CD4-positive, alpha-beta memory T cell (primary cell): ENCODE data around the gene ATP7B. TPM values are rescaled to one million over a fixed set of nuclear protein-coding genes. Genes with fewer than 3 reads are reported as not detected.

Experiments used
- CTCF ChIA-PET: fragments of 350-600 bp; sonication (Branson Sonifier 250); formaldehyde crosslinking; loops from one replicate; lab custom pipeline; 2021; ENCODE audit warnings: inconsistent platforms; ENCODE audit not compliant: partially characterized antibody; lab: Charles Lee
- POLR2A ChIA-PET: fragments of 350-600 bp; sonication (Branson Sonifier 250); formaldehyde crosslinking; loops from one replicate; lab custom pipeline; 2021; ENCODE audit not compliant: partially characterized antibody; lab: Charles Lee
- DNase-seq, 5 donors: peaks; one replicate each; pipeline versions ENCODE4 v3.0.0 to v3.0.0-alpha.2; 2020 to 2022; ENCODE audit warnings: mixed read lengths in 1 of 5
- H3K27ac ChIP-seq: one replicate; pipeline ENCODE4 v1.7.0; 2013; ENCODE audit warnings: low read depth, low read length
- H3K27me3 ChIP-seq: 2 replicates; pipeline ENCODE4 v1.7.0; 2013; ENCODE audit warnings: mild to moderate bottlenecking, low read length, moderate library complexity; ENCODE audit not compliant: insufficient read depth
- H3K36me3 ChIP-seq: 2 replicates; pipeline ENCODE4 v1.7.0; 2013; ENCODE audit warnings: mild to moderate bottlenecking, low read length, moderate library complexity; ENCODE audit not compliant: insufficient read depth
- H3K4me1 ChIP-seq: 2 replicates; pipeline ENCODE4 v1.7.0; 2013; ENCODE audit warnings: mild to moderate bottlenecking, low read length, moderate library complexity; ENCODE audit not compliant: insufficient read depth
- H3K4me3 ChIP-seq, 2 donors: one replicate each; pipeline ENCODE4 v1.7.0; 2013; ENCODE audit warnings: low read length in 2 of 2, mild to moderate bottlenecking in 1 of 2
- H3K9me3 ChIP-seq, 2 donors: one replicate each; pipeline ENCODE4 v1.7.0; 2013; ENCODE audit warnings: low read length in 2 of 2, control low read depth in 1 of 2; ENCODE audit not compliant: control insufficient read depth in 1 of 2
- H3K27ac Mint-ChIP-seq, 7 donors: one replicate each; pipeline ENCODE4 v1.8.0; 2020 to 2021; ENCODE audit warnings: mixed read lengths in 7 of 7, mild to moderate bottlenecking in 6 of 7, inconsistent platforms in 3 of 7, moderate library complexity in 3 of 7
- H3K27me3 Mint-ChIP-seq, 2 donors: one replicate each; pipeline ENCODE4 v1.8.0; 2020 to 2021; ENCODE audit warnings: mixed read lengths in 2 of 2
- H3K36me3 Mint-ChIP-seq, 2 donors: one replicate each; pipeline ENCODE4 v1.8.0; 2020 to 2021; ENCODE audit warnings: mixed read lengths in 2 of 2, inconsistent platforms in 1 of 2, mild to moderate bottlenecking in 1 of 2
- H3K4me1 Mint-ChIP-seq, 4 donors: one replicate each; pipeline ENCODE4 v1.8.0; 2020 to 2021; ENCODE audit warnings: mixed read lengths in 4 of 4, mild to moderate bottlenecking in 1 of 4
- H3K4me3 Mint-ChIP-seq, 8 donors: one replicate each; pipeline ENCODE4 v1.8.0; 2020 to 2021; ENCODE audit warnings: mixed read lengths in 8 of 8, mild to moderate bottlenecking in 7 of 8, moderate library complexity in 6 of 8, inconsistent platforms in 3 of 8
- H3K9me3 Mint-ChIP-seq, 8 donors: one replicate each; pipeline ENCODE4 v1.8.0; 2020 to 2021; ENCODE audit warnings: mixed read lengths in 8 of 8, mild to moderate bottlenecking in 5 of 8, inconsistent platforms in 3 of 8, moderate library complexity in 1 of 8
- intact Hi-C: fragments of 100-400 bp; cut with micrococcal nuclease; formaldehyde crosslinking; loops from one replicate; pipeline ENCODE4 v1.15.1; 2023
- polyA plus RNA-seq, 2 donors: library from polyadenylated mRNA; unstranded; fragments of 300-500 nt; fragmentation: Illumina TruSeq; gene quantifications; one replicate each; pipeline ENCODE4 v1.2.3, GENCODE V29; 2021
- total RNA-seq, 2 experiments: library from RNA; stranded (reverse); gene quantifications; one replicate each; pipeline ENCODE4 v1.2.3, GENCODE V29; 2021

ATP7B gene
- total and polyA plus RNA-seq, 4 experiments from 2014 or later: 0.28 to 1.4 (median 0.87) TPM

DNA sequence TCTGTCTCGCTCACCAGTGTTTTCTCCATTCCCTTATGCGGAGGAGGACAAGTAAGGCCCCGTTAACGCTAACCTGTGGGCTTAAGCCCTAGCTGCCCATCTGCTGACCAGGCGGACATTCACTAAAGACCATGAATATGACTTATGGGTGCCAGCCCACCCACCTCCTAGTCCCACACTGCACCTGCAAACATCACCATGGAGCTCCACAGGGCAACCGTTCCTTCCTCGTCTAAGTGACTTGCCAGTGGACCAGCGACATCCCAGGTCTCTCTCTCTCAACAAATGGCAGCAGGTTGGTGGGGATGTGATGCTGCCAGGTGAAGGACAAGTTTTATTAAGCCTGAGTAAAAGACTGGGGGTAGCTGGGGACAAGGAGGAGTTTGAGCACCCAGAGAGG, 94.3 kb downstream of the ATP7B start:
- peaks cover 0 to 2% of the 10 kb centered on the region in 2 donors for H3K27me3 Mint-ChIP-seq
- Histone ChIP-seq H3K36me3 (no peaks in the 10 kb centered on the region), H3K4me1 (peaks cover 2% of the 10 kb centered on the region), H3K27me3 (no peaks in the 10 kb centered on the region), H3K27ac (no peak overlapping the region), H3K9me3 (no peaks in the 10 kb centered on the region), H3K4me3 (no peak overlapping the region)
- no peak overlapping the region for H3K4me3 Mint-ChIP-seq
- DNase-seq: no peak
- no peaks in the 10 kb centered on the region for H3K36me3 Mint-ChIP-seq
- H3K9me3 Mint-ChIP-seq: no peaks in the 10 kb centered on the region
- ChIA-PET POLR2A (no interaction called here), CTCF (interaction anchor here (1.4 kb wide), 1 partner anchor 12 kb away, joined by 3 read pairs; no protein-coding TSS in a partner anchor)
- intact Hi-C loops: no loop called here
- peak overlapping the region in 1 of 7 donors; percentile 52 for H3K27ac Mint-ChIP-seq
- H3K4me1 Mint-ChIP-seq: peaks cover 0 to 7% (median 3%) of the 10 kb centered on the region in 4 donors

- ChIA-PET CTCF (interaction anchor here (1.4 kb wide), 2 partner anchors 12 to 212 kb away, joined by 3 read pairs; partner anchors contain the start of gene NEK5), POLR2A (no interaction called here)
- H3K27ac ChIP-seq: no peak overlapping the region
- H3K27me3 ChIP-seq: no peaks in the 10 kb centered on the region
- Mint-ChIP-seq H3K36me3 (no peaks in the 10 kb centered on the region), H3K27me3 (no peaks in the 10 kb centered on the region), H3K27ac (no peak overlapping the region), H3K9me3 (no peaks in the 10 kb centered on the region), H3K4me3 (no peak overlapping the region), H3K4me1 (peaks cover 0 to 7% (median 0%) of the 10 kb centered on the region in 4 donors)
- no peaks in the 10 kb centered on the region for H3K9me3 ChIP-seq
- no peaks in the 10 kb centered on the region for H3K4me1 ChIP-seq
- intact Hi-C loops: no loop called here
- no peak for DNase-seq
- H3K4me3 ChIP-seq: no peak overlapping the region
- H3K36me3 ChIP-seq: no peaks in the 10 kb centered on the region
These were observed 95.0 kb downstream of the ATP7B start for GRCh38 chr13:51916051-51916818.

DNA sequence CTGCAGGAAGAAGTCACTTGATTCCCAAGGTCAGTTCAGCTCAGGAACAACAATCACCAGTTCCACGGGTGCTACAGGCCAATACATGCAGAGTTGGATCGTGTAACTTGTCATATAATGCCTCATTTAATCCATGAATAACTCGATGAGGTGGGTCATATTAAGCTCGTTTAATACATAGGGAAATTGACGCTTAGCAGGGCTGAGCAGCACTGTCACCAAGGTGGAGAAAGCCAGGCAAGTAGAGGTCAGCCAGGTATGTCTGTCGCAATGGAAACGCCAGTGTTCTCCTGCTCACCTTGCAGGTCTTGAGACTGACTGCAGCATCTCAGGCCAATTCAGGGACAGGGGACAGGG, 97.1 kb downstream of the ATP7B start:
- Histone ChIP-seq H3K36me3 (no peaks in the 10 kb centered on the region), H3K4me3 (no peak overlapping the region), H3K9me3 (no peaks in the 10 kb centered on the region), H3K4me1 (peaks cover 2% of the 10 kb centered on the region), H3K27me3 (no peaks in the 10 kb centered on the region), H3K27ac (no peak overlapping the region)
- peaks cover 10 to 19% (median 14%) of the 10 kb centered on the region in 4 donors for H3K4me1 Mint-ChIP-seq
- intact Hi-C loops: no loop called here
- H3K27ac Mint-ChIP-seq: no peak overlapping the region
- ChIA-PET CTCF (interaction anchor here (0.8 to 1.5 kb wide), 2 partner anchors 8 to 14 kb away, joined by 3 read pairs; no protein-coding TSS in a partner anchor), POLR2A (no interaction called here)
- H3K27me3 Mint-ChIP-seq: no peaks in the 10 kb centered on the region
- H3K9me3 Mint-ChIP-seq: no peaks in the 10 kb centered on the region
- H3K36me3 Mint-ChIP-seq: no peaks in the 10 kb centered on the region
- no peak overlapping the region for H3K4me3 Mint-ChIP-seq
- no peak for DNase-seq

GRCh38 chr13:51913421-51914136, 97.7 kb downstream of the ATP7B start:
- H3K4me1 Mint-ChIP-seq: peaks cover 13 to 20% (median 18%) of the 10 kb centered on the region in 4 donors
- H3K4me3 ChIP-seq: no peak overlapping the region
- no peaks in the 10 kb centered on the region for H3K9me3 ChIP-seq
- ChIA-PET POLR2A (no interaction called here), CTCF (interaction anchor here (0.8 to 2.0 kb wide), 3 partner anchors 8 to 14 kb away, joined by 3 to 7 read pairs (median 3); no protein-coding TSS in a partner anchor)
- H3K36me3 Mint-ChIP-seq: no peaks in the 10 kb centered on the region
- DNase-seq: no peak
- no peaks in the 10 kb centered on the region for H3K9me3 Mint-ChIP-seq
- peak overlapping the region in 1 of 7 donors; percentile 10 for H3K27ac Mint-ChIP-seq
- H3K36me3 ChIP-seq: no peaks in the 10 kb centered on the region
- no peaks in the 10 kb centered on the region for H3K27me3 ChIP-seq
- H3K27ac ChIP-seq: no peak overlapping the region
- H3K4me1 ChIP-seq: peaks cover 6% of the 10 kb centered on the region
- H3K27me3 Mint-ChIP-seq: no peaks in the 10 kb centered on the region
- intact Hi-C loops: no loop called here
- H3K4me3 Mint-ChIP-seq: no peak overlapping the region

DNA sequence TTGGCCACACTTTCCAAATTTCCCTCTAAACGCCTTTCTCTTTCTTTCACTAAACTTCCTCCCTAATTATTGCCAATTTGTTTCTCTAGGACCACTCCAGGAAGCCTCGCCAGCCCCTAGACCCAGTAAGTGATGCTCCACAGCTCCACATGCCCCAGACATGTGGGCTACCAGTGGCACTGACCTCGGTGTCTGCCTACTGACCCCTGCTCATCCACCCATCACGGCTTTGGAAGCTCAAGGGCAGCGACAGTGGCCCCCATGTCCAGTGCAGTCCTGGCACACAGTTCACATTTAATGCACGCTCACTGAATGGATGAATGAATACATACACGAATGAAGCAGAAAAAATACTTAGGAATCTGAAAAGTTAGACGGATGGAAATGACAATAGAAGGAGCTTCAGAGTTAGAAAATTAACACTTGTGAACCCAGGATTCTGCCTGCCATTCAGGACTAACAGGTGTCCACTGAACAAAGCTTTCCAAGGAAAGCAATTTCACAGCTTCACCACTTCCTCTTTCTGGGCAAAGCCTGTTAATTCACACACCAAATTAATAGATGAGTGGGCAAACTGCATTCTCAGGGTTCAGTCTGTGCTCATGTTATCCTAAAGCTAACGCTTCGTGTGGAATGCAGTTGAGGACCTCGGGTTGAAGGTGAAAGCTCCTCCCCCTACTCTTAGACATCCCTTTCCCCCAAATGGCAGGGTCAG, 98.6 kb downstream of the ATP7B start:
- no peak for DNase-seq
- Mint-ChIP-seq H3K27ac (peak overlapping the region in 1 of 7 donors; percentile 56), H3K36me3 (no peaks in the 10 kb centered on the region), H3K9me3 (no peaks in the 10 kb centered on the region), H3K4me3 (no peak overlapping the region), H3K27me3 (no peaks in the 10 kb centered on the region), H3K4me1 (peaks cover 13 to 21% (median 20%) of the 10 kb centered on the region in 4 donors)
- peaks cover 6% of the 10 kb centered on the region for H3K4me1 ChIP-seq
- POLR2A ChIA-PET: no interaction called here
- intact Hi-C loops: no loop called here
- H3K36me3 ChIP-seq: no peaks in the 10 kb centered on the region
- no peak overlapping the region for H3K4me3 ChIP-seq
- CTCF ChIA-PET: interaction anchor here (2.0 kb wide), 1 partner anchor 11 kb away, joined by 7 read pairs; no protein-coding TSS in a partner anchor
- H3K27ac ChIP-seq: no peak overlapping the region
- H3K9me3 ChIP-seq: no peaks in the 10 kb centered on the region
- H3K27me3 ChIP-seq: no peaks in the 10 kb centered on the region

DNA sequence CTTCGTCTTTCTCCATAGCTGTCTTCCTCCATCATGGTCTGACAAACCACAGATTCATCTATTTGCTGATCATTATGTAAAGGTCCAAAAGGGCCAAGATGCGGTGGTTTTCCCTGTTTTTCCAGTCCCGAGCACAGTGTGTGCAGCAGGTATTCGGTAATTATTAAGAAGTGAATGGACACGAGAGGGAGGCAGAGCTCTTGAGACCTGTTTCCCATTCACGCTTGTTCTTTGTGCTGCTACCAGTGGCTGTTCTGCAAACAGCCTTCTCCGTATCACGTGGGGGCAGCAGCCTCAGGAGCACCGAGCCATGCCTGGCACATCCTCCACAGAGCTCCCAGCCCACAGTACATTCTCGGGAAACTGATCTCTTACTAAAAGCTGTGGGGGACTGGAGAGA, 99.2 kb downstream of the ATP7B start:
- ChIA-PET CTCF (interaction anchor here (1.5 to 2.0 kb wide), 2 partner anchors 10 to 96 kb away, joined by 4 to 7 read pairs; no protein-coding TSS in a partner anchor), POLR2A (no interaction called here)
- intact Hi-C loops: no loop called here
- peak overlapping the region in 2 of 7 donors; percentile 6 to 49 for H3K27ac Mint-ChIP-seq
- Histone ChIP-seq H3K36me3 (no peaks in the 10 kb centered on the region), H3K4me1 (peaks cover 6% of the 10 kb centered on the region), H3K27ac (no peak overlapping the region), H3K27me3 (no peaks in the 10 kb centered on the region), H3K4me3 (no peak overlapping the region), H3K9me3 (no peaks in the 10 kb centered on the region)
- DNase-seq: no peak
- peaks cover 17 to 26% (median 23%) of the 10 kb centered on the region in 4 donors for H3K4me1 Mint-ChIP-seq
- H3K27me3 Mint-ChIP-seq: peaks cover 0 to 2% of the 10 kb centered on the region in 2 donors
- H3K36me3 Mint-ChIP-seq: no peaks in the 10 kb centered on the region
- H3K9me3 Mint-ChIP-seq: no peaks in the 10 kb centered on the region
- H3K4me3 Mint-ChIP-seq: no peak overlapping the region
